GM19238 (cell line): ENCODE results near the gene PRELID2.
"Not testable (repeated sequence)": the region's sequence is repeated elsewhere in the genome, so short reads cannot be mapped to it uniquely, and the experiment has no call there.

Experiments
- DNase-seq: peaks from one replicate; pipeline ENCODE4 v3.0.0; 2011; ENCODE audit warnings: low spot score; ENCODE audit not compliant: insufficient read length

The PRELID2 gene

DNA sequence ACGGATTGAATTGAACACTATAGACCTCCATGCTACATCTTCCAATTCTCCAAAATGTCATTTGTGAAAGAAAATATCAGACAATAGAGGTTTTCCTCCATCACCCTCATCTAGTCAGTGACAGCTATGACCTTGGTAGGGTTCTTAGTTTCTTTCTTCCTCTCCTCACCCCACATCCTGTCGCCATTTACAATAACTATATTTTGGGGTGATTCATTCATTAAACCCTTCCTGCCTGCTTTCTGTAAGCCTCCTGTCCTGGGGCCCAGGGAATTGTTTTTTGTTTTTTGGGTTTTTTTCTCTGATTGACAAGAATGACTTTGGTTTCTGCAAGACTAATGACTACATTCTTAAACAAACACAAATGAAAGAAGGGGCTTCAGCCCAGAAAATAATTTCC is 82.6 kb downstream of the PRELID2 start:
- DNase-seq: no peak

GRCh38 chr5:145750199-145750598 is 84.9 kb downstream of the PRELID2 start:
- no peak for DNase-seq

- DNase-seq: no peak
Measured at GRCh38 chr5:145743396-145744061, 91.6 kb downstream of the PRELID2 start.

- DNase-seq: no peak
Measured at GRCh38 chr5:145739843-145740242, 95.3 kb downstream of the PRELID2 start.

- DNase-seq: no peak
Measured at GRCh38 chr5:145738227-145738626, 96.9 kb downstream of the PRELID2 start.

GRCh38 chr5:145737578-145737977 is 97.6 kb downstream of the PRELID2 start:
- no peak for DNase-seq

DNA sequence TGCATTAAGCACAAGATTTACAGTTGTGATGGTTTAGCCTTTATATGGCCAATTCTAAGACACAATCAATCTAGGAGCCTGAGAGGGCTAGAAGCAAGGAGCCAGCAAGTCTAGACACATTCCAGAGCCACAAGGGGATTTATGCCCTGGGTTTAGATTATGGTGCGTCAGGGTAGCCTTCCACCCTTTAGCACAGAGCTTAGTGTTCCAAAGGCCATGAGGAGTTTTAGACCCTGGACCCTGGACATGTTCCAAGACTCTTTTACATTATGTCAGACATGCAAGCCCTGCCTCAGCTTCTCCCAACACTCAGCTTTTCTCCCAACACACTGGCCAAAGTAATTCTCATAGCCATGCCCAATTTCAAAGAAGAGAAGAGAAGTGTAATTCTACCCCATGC is 105.2 kb downstream of the PRELID2 start:
- not testable (repeated sequence) for DNase-seq

- no peak for DNase-seq
Measured at GRCh38 chr5:145723516-145723915, 111.6 kb downstream of the PRELID2 start.

DNA sequence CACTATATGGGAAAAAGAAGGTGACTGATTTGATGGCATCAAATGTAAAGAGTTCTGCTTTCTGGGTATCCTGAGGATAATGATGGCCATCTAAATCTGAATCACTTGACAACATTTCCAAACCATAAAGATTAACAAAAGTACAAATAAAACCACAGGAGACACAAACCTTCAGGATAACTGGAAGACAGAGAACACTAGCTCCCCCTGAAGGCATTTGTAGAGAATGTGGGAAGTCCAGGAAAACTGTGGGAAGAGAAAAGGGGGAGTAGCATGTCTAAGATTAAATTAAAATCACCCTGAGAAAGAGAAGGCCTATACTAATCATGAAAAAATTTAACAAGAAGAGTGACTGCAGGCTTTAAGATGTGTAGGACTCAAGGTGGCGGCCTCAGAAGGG is 116.2 kb downstream of the PRELID2 start:
- DNase-seq: no peak

DNA sequence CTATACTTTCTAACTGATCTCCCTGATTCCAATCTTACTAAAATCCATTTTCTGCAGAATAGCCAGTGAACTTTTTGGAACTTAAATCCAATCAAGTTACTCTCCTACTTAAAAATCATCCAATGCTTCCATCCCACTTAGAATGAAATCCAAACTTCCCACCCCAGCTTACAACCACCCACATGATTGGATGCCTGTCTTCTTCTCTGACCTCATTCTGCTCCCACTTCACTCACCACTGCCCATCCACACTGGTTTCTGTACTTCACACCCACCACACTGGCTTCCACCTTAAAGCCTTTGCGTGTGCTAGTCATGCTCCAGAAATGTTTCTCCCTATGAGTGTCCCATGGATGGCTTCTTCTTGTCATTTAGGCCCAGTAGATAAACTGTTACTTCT is 119.7 kb downstream of the PRELID2 start:
- DNase-seq: no peak

DNA sequence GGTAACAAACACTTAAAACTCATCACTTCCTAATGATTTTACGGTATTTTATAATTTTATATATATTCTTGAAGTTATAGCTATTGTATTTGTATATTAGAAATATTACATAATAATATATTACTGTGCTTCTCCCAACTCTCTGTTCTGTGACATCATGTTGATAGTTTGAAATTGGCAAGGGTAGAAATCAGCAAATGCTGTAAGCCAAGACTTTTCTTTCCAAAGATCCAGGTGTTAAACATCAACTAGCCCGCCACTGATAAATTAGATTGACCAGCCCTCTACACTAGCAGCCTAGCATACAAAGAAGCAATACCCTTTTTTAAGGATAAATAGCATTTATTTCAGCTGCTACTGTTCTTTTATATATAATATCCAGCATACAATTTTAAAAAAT is 122.9 kb downstream of the PRELID2 start:
- DNase-seq: no peak

- DNase-seq: no peak
Measured at GRCh38 chr5:145711417-145711816, 123.7 kb downstream of the PRELID2 start.
